ENCODE measurements around the gene OGFOD2.
"Not testable (repeated sequence)": the region's sequence is repeated elsewhere in the genome, so short reads cannot be mapped to it uniquely, and the experiment has no call there.

Gene OGFOD2

GRCh38 chr12:123001464-123001863 is 26.4 kb downstream of the OGFOD2 start:
- in situ Hi-C loops (cut with MboI; ENCODE audit: low sequenced_read_pairs): no loop called here

GRCh38 chr12:123003257-123003656 is 28.2 kb downstream of the OGFOD2 start:
- in situ Hi-C loops (cut with MboI; ENCODE audit: low sequenced_read_pairs): no loop called here

GRCh38 chr12:123004287-123004686 is 29.2 kb downstream of the OGFOD2 start:
- in situ Hi-C loops (cut with MboI; ENCODE audit: low sequenced_read_pairs): no loop called here

DNA sequence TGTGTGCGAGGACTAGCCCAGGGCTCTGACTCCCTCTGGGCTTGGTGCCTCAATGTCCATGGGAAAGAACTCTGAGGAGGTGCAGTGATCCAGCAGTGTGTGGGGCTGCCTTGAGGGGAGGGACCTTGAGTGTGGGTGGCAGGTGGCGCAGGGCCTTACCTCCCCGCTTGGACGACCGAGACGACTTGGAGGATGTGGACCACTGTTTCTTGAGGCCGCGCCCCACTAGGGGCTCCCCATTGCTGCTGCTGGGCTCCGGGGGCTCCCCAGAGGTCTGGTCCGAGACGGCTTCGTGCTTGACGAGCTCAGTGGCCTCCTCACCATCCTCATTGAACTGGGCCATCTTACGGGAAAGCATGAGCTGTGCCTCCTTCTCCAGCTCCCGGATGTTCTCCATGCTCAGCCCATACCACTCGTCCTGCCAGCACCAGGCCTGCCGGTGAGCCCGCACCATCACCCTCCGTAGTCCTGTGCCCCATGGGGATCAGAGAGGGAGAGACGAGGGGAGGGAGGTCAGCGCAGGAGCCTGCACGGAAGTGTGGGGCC is 30.1 kb downstream of the OGFOD2 start:
- in situ Hi-C loops (cut with MboI; ENCODE audit: low sequenced_read_pairs): no loop called here

DNA sequence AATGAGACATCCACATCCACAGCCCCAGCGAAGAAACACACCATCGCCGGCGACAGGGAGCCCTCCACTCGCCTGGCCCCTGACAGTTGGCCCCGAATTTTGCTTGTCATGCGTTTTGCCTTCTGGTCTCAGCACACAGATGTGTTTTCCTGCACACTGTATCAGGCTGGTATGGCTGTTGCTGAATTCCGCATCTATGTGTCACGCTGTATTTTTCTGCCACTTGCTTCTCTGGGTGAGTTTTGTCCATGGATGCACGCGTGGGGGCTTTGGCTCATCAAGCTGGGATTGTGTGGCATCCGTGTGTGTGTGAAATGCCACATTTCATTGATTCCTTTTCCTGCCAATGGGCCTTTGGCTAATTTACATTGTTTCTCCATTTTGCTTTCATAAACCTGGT is 31.9 kb downstream of the OGFOD2 start:
- in situ Hi-C loops (cut with MboI; ENCODE audit: low sequenced_read_pairs): no loop called here

GRCh38 chr12:123010110-123010509 is 35.1 kb downstream of the OGFOD2 start:
- in situ Hi-C loops (cut with MboI; ENCODE audit: low sequenced_read_pairs): no loop called here

DNA sequence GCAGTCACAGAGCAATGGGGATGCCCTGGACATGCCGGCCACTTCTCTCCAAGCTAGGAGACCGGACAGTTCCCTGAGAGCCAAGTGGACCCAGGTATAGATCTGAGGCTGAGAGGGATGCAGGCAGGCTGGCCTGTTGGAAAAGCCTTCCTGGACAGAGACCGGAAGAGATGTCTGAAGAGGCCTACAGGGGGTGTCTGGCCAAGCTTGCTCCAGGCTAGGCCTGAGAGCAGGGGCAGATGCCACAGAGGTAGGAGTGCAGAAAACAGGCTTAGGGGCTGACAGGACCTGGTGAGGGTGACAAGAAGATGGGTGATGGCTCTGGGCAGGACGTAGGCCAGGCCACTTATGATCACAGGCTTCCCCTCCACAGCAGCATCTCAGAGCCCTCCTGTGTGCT is 35.6 kb downstream of the OGFOD2 start:
- in situ Hi-C loops (cut with MboI; ENCODE audit: low sequenced_read_pairs): no loop called here

- in situ Hi-C loops (cut with MboI; ENCODE audit: low sequenced_read_pairs): no loop called here
Observed at GRCh38 chr12:123011701-123012100, 36.7 kb downstream of the OGFOD2 start.

DNA sequence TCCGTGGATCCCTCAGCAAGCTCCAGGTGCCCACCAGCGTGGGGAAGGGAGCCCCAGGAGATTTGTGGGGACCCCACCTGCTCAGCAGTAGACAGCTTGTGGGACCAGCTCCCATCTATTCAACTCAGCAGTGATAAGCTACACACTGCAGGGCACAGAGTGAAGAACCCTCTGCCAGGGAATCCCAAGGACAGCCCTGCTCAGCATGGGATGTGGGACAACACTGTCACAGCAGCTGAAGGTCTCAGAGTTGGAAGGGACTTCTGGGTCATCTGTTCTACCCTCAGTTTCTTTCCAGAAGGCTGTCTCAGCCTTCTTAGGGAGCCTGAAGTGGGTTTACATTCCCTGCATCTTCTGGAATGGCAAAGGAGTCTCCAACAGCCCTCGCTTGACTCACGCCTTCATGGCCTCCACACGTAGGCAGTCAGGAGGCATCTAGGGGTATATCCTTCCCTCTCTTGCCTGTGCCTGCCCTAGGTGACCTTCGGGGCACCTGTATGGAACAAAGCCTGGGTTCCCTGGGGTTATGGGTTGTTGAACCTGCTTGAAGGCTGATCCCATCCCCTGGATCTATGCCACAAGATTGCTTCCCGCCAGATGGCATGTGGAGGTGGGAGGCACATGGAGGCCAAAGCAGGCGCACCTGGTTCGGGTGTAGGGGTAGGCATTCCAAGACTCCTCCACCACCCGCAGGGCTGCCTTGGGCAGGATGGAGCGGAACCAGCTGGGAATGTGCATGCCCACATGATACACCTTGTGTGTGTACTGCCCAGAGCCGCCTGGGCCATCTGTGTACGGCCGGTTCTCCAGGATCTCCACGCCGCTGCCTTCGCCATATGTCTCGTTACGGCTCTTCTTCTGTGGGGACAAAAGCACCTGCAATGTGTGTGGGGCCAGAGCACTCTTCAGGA is 38.4 kb downstream of the OGFOD2 start:
- in situ Hi-C loops (cut with MboI; ENCODE audit: low sequenced_read_pairs): no loop called here

DNA sequence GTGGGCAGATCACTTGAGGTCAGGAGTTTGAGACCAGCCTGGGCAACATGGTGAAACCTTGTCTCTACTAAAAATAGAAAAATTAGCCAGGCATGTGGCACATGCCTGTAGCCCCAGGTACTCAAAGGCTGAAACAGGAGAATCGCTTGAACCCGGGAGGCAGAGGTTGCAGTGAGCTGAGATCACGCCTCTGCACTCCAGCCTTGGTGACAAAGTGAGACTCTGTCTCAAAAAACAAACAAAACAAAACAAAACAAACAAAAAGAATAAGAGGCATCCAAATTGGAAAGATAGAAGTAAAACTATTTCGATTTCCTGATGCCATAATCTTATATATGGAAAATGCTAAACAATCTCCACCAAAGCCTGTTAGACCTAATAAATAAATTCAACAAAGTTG is 39.4 kb downstream of the OGFOD2 start:
- in situ Hi-C loops (cut with MboI; ENCODE audit: low sequenced_read_pairs): not testable (repeated sequence)

DNA sequence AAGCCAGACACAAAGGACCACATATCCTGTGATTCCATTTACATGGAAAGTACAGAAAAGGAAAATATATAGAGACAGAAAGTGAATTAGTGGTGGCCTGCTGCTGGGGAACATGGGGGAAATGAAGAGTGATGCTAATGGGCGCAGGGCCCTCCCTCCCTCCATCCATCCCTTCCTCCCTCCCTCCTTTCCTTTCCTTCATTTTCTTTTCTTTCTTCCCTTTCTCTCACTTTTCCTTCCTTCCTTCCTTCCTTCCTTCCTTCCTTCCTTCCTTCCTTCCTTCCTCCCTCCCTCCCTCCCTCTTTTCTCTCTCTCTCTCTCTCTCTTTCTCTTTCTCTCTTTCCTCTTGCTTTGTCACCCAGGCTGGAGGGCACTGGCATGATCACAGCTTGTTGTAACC is 42.7 kb downstream of the OGFOD2 start:
- in situ Hi-C loops (cut with MboI; ENCODE audit: low sequenced_read_pairs): no loop called here

- in situ Hi-C loops (cut with MboI; ENCODE audit: low sequenced_read_pairs): no loop called here
Observed at GRCh38 chr12:123019841-123020138, 44.7 kb downstream of the OGFOD2 start.

- in situ Hi-C loops (cut with MboI; ENCODE audit: low sequenced_read_pairs): no loop called here
Observed at GRCh38 chr12:123021688-123022604, 46.9 kb downstream of the OGFOD2 start.

- in situ Hi-C loops (cut with MboI; ENCODE audit: low sequenced_read_pairs): no loop called here
Observed at GRCh38 chr12:123022846-123023245, 47.8 kb downstream of the OGFOD2 start.

- in situ Hi-C loops (cut with MboI; ENCODE audit: low sequenced_read_pairs): no loop called here
Observed at GRCh38 chr12:123024819-123025391, 49.9 kb downstream of the OGFOD2 start.

DNA sequence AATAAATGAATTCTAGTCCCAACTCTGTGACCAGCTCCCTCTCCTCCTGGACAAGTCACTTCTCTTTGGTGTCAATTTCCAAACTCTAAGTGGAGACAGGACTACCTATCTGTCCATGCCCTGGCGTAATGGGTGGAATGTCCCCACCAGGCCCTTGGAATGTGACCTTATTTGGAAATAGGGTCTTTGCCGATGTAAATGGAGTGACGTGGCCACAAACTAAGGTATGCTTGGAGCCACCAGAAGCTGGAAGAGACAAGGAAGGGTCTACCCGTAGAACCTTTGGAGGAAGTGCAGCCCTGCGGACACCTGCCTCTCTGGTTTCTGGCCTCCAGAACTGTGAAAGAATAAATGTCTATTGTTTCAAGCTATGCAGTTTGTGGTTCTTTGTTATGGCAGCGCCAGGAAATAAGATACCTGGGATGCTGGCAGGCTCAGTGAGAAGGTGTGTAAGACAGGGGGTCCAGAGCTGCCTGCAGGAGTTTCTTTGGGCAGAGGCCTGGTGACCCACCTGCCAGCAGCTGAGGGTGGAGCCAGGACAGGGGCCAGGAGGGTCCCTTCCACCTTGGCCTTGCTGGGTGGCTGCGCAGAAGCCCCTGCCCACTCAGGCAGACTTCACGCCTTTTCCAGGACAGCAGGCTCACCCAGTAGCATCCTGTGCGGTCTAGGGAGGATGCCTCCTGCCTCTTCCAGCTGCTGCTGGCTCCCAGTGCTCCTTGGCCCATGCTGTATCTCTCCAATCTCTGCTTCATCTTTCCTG is 51.2 kb downstream of the OGFOD2 start:
- in situ Hi-C loops (cut with MboI; ENCODE audit: low sequenced_read_pairs): no loop called here

- in situ Hi-C loops (cut with MboI; ENCODE audit: low sequenced_read_pairs): no loop called here
Observed at GRCh38 chr12:123027726-123028445, 52.8 kb downstream of the OGFOD2 start.

GRCh38 chr12:123028475-123028874 is 53.4 kb downstream of the OGFOD2 start:
- in situ Hi-C loops (cut with MboI; ENCODE audit: low sequenced_read_pairs): no loop called here

GRCh38 chr12:123029550-123029949 is 54.5 kb downstream of the OGFOD2 start:
- in situ Hi-C loops (cut with MboI; ENCODE audit: low sequenced_read_pairs): no loop called here

All from hTERT RPE-1 (cell line).